NCI-H748 (cell line): ENCODE results near the gene ZSCAN5B.
"Not testable (repeated sequence)": the region's sequence is repeated elsewhere in the genome, so short reads cannot be mapped to it uniquely, and the experiment has no call there.

Experiments used
- DNase-seq: peaks from one replicate; lab custom pipeline; 2025; ENCODE audit not compliant: unreplicated experiment; lab: John Stamatoyannopoulos, UW

ZSCAN5B gene

GRCh38 chr19:56176310-56176709 lies 21.3 kb downstream of the ZSCAN5B start:
- not testable (repeated sequence) for DNase-seq

DNA sequence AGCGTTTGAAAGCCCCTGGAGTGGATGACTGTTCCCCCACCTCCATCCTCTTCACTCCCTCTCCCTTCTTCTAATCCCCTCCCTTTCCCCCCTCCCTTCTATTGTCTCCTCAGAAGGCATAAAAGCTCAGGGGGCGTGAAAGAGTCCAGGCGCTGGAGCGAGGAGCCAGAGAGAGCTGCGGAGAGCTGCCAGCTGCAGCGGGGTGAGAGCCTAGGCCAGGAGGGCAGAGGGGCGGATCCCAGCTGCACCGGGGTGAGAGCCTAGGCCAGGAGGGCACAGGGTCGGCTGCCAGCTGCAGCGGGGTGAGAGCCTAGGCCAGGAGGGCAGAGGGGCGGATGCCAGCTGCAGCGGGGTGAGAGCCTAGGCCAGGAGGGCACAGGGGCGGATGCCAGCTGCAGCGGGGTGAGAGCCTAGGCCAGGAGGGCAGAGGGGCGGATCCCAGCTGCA lies 21.7 kb downstream of the ZSCAN5B start, which contains the start of gene GALP:
TSS of gene GALP (plus strand) at position 148 of the 447 bp plus-strand sequence. CDS start 1,101 bp downstream, outside the sequence.
- not testable (repeated sequence) for DNase-seq

DNA sequence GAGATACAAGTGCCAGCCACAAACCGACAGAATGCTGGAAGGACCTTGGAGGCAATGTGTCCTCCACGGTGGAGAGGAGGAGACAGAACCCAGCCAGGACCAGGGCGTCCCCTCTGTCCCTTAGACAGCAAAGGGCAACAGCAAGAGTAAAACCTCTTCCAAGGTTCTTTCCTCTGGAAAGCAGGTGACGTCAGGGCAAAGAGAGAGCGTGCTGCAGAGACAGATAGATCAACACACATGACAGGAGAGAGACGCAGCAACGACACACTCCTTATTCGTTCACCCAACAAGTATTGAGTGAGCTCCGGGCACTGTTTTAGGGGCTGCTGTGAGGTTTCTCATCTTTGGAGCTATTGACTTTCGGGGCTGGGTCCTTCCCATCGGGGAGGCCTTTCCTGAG lies 23.0 kb downstream of the ZSCAN5B start:
- no peak for DNase-seq

DNA sequence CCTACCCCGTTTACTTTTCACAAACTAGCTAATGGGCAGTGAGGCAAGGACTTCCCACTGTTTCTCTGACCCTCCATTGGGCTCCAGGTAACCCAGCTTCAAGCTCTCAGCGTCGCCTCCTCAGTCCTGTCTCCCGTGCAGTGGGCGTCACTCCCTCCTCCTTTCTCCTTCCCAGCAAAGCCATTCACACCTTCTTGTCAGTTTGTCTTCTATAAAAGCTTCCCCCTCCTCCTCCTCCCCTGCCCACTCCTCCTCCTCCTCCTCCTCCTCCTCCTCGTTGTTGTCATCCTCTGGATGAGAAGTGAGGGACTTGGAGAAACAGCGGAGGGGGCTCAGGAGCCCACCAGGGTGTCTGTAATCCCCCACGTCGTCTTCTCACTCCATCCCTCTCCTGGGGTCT lies 23.5 kb downstream of the ZSCAN5B start:
- DNase-seq, result no peak

DNA sequence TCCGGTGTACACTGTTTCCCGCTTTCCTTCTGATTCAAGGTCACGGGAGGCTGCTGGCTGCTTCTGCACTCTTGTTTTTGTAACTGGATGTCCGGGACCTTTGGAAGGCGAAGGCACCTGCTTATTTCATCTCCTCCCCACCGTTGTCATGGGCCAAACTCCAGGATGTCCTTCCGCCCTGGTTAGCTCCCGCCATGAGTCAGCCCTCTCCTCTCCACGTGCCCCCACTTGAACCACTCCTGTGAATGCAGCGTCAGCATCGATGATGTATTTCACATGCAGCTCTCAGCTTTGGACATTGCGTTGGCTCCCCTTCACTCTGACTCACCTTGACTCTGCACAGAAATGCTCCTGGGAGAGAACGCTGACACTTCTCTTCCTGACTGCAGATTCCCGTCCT lies 27.3 kb downstream of the ZSCAN5B start:
- no peak for DNase-seq

GRCh38 chr19:56167064-56167578 lies 30.5 kb downstream of the ZSCAN5B start:
- no peak for DNase-seq

DNA sequence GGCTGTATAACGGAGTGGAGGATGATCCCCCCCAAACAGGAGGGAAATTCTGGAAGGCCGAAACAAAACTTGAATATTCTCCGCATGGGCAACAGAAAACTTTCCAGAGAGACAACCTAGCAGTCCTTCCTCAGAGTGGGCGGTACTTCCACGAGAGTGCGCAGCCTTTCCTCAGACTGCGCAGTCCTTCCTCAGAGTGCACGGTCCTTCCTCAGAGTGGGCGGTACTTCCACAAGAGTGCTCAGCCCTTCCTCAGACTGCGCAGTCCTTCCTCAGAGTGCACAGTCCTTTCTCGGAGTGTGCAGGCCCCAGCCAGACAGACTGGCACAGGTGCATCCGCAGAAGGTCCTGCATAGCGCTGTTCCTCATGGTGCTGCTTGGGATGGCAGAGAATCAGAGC lies 34.5 kb downstream of the ZSCAN5B start:
- DNase-seq, result no peak

GRCh38 chr19:56162258-56162657 lies 35.3 kb downstream of the ZSCAN5B start:
- no peak for DNase-seq

GRCh38 chr19:56161534-56161933 lies 36.0 kb downstream of the ZSCAN5B start:
- no peak for DNase-seq

GRCh38 chr19:56159622-56160271 lies 37.8 kb downstream of the ZSCAN5B start:
- DNase-seq, result no peak

DNA sequence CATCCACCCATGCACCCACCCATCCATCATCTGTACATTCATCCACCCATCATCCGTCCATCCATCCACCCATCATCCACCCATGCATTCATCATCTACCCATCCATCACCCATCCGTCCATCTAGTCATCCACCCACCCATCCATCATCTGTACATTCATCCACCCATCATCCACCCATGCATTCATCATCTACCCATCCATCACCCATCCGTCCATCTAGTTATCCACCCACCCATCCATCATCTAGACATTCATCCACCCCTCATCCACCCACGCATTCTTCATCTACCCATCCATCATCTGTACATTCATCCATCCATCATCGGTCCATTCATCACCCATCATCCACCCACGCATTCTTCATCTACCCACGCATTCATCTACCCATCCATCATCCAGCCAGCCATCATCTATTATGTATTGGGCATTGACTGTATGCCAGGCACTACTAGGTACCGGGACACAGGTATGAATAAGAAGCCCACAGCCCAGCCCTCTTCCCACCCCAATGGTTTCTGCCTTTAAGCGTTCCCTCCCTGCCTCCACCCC lies 38.5 kb downstream of the ZSCAN5B start:
- no peak for DNase-seq

DNA sequence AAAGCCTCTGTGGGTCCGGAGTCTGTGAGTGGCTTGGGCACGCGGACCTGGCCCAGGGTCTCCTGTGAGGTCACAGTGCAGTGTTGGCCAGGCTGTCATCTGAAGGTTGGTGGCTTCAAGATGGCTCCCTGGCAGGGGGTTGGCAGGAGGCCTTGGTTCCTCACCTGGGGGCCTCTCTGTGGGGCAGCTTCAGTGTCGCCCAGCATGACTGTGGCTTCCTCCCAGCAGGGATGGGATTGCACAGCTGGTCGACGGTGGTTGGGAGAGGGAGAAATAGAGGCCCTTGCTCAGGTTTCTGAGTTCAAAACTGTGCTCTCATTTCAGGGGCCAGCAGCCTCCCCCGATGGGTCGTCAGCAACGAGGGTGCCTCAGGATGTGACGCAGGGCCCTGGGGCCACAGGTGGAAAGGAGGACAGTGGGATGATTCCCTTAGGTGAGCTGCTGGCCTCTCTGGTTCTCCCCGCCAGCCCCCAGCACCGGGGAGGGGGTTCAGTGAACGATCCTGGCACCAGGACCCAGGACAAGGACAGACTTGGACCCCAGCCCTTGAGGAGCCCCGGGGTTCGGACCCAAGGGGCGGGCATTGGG lies 39.3 kb downstream of the ZSCAN5B start:
- DNase-seq, result no peak

DNA sequence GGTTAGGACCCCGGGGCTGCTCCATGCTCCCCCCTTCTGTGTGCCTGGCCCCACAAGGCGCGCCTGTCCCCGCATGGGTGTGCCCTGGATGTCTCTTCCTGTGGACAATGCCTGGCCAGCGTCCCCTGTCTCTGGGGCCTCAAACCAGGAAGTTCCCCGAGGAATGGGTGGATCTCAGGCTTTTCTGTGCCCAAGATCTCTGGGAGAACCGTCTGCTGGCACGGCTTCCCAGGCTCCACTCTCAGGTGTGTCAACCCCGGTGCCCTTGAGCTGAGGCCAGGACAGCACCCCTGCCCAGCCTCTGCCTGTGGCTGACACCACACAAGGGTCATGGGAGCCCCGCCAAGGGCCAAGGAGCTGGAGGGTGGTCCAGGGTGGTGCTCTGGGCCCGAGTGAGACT lies 40.8 kb downstream of the ZSCAN5B start:
- no peak for DNase-seq

GRCh38 chr19:56155124-56155687 lies 42.4 kb downstream of the ZSCAN5B start:
- DNase-seq, result no peak

- DNase-seq, result no peak
Measured at GRCh38 chr19:56153507-56153906, 44.1 kb downstream of the ZSCAN5B start.

DNA sequence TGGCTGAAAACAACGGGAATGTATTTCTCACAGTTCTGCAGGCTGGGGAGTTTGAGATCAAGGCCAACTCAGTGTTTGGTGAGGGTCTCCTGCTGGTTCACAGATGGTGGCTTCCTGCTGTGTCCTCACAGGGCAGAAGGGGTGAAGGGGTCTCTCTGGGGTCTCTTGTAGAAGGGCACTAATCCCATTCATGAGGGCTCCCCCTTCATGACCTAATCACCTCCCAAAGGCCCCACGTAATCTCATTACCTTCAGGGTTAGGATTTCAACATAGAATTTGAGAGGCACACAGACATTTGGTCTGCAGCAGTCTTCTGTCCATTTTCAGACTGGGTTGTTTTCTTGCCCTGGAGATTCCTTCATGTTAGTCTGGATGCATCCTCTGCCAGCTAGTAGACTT lies 44.9 kb downstream of the ZSCAN5B start:
- DNase-seq, result no peak

DNA sequence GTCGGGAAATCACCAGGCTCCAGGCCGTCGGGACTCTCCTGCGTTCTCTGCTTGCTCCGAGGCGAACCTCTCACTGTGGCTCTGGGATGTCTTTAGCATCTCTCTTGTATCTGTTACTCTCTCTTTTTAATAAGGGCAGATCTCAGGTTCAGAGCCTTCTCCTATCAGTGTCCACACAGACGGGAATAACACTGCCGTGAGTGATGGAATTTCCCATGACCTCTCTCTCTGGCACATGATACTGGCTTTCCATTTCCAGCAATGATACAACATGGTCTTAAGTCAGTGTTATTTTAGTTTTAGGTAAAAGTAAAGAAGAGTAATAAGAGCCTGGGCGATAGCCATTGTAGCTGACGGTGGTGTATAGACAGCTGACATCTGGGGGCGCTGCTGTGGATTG lies 47.2 kb downstream of the ZSCAN5B start:
- DNase-seq, result no peak

DNA sequence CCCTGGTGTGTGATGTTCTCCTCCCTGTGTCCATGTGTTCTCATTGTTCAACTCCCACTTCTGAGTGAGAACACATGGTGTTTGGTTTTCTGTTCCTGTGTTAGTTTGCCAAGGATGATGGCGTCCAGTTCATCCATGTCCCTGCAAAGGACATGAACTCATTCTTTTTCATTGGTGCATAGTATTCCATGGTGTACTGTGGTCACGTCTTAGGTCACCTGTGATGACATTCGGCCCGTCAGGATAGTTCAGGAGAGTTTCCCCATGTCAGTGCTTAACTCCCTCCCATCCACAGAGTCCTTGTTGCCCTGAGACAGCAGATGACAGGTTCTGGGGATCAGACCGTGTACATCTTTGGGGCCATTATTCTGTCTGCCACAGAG lies 47.9 kb downstream of the ZSCAN5B start:
- DNase-seq, result no peak

- DNase-seq, result not testable (repeated sequence)
Measured at GRCh38 chr19:56148955-56149655, 48.5 kb downstream of the ZSCAN5B start.

DNA sequence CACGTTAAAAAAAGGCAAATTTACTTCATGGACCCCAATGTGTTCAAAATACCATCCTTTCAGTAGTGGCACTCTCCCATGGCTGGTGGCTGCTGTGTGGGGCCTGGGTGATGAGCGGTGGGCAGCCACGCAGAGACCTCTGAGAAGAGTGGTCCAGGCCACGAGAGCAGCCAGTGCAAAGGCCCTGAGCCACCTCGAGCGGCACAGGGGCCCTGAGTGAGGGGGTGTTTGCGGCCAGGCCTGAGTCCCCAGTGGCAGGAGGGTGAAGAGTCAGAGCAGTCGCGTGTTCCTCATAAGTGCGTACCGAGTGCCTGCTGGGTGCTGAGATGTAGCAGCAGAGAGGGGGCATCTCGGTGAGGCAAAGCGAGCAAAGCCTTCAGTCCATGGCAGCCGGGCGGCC lies 49.5 kb downstream of the ZSCAN5B start:
- no peak for DNase-seq

GRCh38 chr19:56147307-56147706 lies 50.3 kb downstream of the ZSCAN5B start:
- no peak for DNase-seq
